Prostate gland (tissue), 2 donors: Measurements from ENCODE around the gene HNRNPU.

ENCODE experiments used
- CTCF ChIP-seq, 4 experiments: fragments of 200-600 bp in 2 of 4; fragments of 450-650 bp in 2 of 4; sonication (generic) in 2 of 4; IDR thresholded peaks; 1 replicate in 3 of 4; 2 replicates in 1 of 4; pipeline ENCODE4 v1.5.1; 2016 to 2019; ENCODE audit warnings: antibody characterized with exemption in 4 of 4, mild to moderate bottlenecking in 2 of 4, moderate library complexity in 2 of 4
- POLR2AphosphoS5 ChIP-seq: sonication (generic); formaldehyde crosslinking; IDR thresholded peaks from one replicate; pipeline ENCODE4 v1.6.1; 2017; ENCODE audit warnings: antibody characterized with exemption

- TF ChIP-seq POLR2AphosphoS5, result no peak
- TF ChIP-seq CTCF (IDR thresholded peaks at IDR 0.05), result no peak
Observed at GRCh38 chr1:244854166-244854565, 10.2 kb downstream of the HNRNPU start.
